A673 (cell line): ENCODE results near the gene CCDC85C.

Experiments used
- EZH2 ChIP-seq: fragments of 200-600 bp; sonication (generic); IDR thresholded peaks from 2 replicates; pipeline ENCODE4 v1.6.1; 2017; ENCODE audit warnings: borderline replicate concordance, low read depth, mild to moderate bottlenecking, mixed read lengths, antibody characterized with exemption, low read length; ENCODE audit not compliant: poor library complexity, severe bottlenecking
- TF ChIP-seq, protein P1 (sequence below): fragments of 300-800, 200-600 bp; sonication (generic); conservative IDR thresholded peaks from 2 replicates; pipeline ENCODE4 v1.5.1; 2017; ENCODE audit warnings: low read depth, mild to moderate bottlenecking, antibody characterized with exemption, low read length, moderate library complexity, mixed read lengths

DNA sequence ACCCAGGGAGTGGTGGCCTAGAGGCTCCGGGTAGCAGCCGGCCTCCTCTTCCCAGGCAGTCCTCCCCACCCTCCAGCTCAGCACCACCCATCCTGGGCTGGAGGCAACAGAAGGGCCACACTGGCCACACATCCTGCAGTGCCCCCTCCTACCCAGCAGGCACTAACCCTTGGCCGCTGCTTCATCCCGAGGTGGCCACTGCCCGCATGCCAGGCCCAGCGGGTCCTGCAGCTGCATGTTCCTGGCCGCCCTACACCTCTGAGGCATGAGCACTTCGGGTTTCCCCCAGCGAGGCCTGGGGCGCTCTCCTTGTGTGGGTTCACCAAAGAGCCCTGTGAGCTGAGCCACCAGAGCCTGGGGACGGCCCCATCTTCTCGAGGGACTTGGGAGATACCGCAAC lies 61.4 kb downstream of the CCDC85C start:
- TF ChIP-seq, protein P1, sequence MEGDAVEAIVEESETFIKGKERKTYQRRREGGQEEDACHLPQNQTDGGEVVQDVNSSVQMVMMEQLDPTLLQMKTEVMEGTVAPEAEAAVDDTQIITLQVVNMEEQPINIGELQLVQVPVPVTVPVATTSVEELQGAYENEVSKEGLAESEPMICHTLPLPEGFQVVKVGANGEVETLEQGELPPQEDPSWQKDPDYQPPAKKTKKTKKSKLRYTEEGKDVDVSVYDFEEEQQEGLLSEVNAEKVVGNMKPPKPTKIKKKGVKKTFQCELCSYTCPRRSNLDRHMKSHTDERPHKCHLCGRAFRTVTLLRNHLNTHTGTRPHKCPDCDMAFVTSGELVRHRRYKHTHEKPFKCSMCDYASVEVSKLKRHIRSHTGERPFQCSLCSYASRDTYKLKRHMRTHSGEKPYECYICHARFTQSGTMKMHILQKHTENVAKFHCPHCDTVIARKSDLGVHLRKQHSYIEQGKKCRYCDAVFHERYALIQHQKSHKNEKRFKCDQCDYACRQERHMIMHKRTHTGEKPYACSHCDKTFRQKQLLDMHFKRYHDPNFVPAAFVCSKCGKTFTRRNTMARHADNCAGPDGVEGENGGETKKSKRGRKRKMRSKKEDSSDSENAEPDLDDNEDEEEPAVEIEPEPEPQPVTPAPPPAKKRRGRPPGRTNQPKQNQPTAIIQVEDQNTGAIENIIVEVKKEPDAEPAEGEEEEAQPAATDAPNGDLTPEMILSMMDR = no peak
- TF ChIP-seq EZH2 = no peak
